ENCODE measurements around the gene GAS2L3.

GRCh38 chr12:100668945-100669536, 95.6 kb downstream of the GAS2L3 start:
- TF ChIP-seq RARB (CRISPR knock-in tag; IDR thresholded peaks at IDR 0.05) = no peak
- peak; percentile 85 for TF ChIP-seq CTCF (IDR thresholded peaks at IDR 0.05)
- no peak for TF ChIP-seq CHD2 (IDR thresholded peaks at IDR 0.05; ENCODE audit: low read length, partially characterized antibody)
- no peak for TF ChIP-seq EP300 (IDR thresholded peaks at IDR 0.05)
- TF ChIP-seq POLR2A (IDR thresholded peaks at IDR 0.05; ENCODE audit: low read length) = no peak
- no peak for TF ChIP-seq RFX5 (IDR thresholded peaks at IDR 0.05)
- TF ChIP-seq, protein P1, sequence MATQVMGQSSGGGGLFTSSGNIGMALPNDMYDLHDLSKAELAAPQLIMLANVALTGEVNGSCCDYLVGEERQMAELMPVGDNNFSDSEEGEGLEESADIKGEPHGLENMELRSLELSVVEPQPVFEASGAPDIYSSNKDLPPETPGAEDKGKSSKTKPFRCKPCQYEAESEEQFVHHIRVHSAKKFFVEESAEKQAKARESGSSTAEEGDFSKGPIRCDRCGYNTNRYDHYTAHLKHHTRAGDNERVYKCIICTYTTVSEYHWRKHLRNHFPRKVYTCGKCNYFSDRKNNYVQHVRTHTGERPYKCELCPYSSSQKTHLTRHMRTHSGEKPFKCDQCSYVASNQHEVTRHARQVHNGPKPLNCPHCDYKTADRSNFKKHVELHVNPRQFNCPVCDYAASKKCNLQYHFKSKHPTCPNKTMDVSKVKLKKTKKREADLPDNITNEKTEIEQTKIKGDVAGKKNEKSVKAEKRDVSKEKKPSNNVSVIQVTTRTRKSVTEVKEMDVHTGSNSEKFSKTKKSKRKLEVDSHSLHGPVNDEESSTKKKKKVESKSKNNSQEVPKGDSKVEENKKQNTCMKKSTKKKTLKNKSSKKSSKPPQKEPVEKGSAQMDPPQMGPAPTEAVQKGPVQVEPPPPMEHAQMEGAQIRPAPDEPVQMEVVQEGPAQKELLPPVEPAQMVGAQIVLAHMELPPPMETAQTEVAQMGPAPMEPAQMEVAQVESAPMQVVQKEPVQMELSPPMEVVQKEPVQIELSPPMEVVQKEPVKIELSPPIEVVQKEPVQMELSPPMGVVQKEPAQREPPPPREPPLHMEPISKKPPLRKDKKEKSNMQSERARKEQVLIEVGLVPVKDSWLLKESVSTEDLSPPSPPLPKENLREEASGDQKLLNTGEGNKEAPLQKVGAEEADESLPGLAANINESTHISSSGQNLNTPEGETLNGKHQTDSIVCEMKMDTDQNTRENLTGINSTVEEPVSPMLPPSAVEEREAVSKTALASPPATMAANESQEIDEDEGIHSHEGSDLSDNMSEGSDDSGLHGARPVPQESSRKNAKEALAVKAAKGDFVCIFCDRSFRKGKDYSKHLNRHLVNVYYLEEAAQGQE (IDR thresholded peaks at IDR 0.05) = no peak
- TF ChIP-seq, protein P2, sequence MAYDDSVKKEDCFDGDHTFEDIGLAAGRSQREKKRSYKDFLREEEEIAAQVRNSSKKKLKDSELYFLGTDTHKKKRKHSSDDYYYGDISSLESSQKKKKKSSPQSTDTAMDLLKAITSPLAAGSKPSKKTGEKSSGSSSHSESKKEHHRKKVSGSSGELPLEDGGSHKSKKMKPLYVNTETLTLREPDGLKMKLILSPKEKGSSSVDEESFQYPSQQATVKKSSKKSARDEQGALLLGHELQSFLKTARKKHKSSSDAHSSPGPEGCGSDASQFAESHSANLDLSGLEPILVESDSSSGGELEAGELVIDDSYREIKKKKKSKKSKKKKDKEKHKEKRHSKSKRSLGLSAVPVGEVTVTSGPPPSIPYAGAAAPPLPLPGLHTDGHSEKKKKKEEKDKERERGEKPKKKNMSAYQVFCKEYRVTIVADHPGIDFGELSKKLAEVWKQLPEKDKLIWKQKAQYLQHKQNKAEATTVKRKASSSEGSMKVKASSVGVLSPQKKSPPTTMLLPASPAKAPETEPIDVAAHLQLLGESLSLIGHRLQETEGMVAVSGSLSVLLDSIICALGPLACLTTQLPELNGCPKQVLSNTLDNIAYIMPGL (CRISPR knock-in tag; IDR thresholded peaks at IDR 0.05; ENCODE audit: borderline replicate concordance) = no peak
- TF ChIP-seq HOXA7 (CRISPR knock-in tag; IDR thresholded peaks at IDR 0.05) = no peak
- no peak for TF ChIP-seq CEBPB (IDR thresholded peaks at IDR 0.05)
- peak; percentile 53 to 69 for TF ChIP-seq RAD21 (conservative IDR thresholded peaks at IDR 0.05 in 1 of 2, IDR thresholded peaks at IDR 0.05 in 1 of 2)
- TF ChIP-seq CBX2 (IDR thresholded peaks at IDR 0.05; ENCODE audit: borderline replicate concordance, low read depth) = no peak
- no peak for TF ChIP-seq MAZ (IDR thresholded peaks at IDR 0.05; ENCODE audit: borderline replicate concordance, low read depth, low read length)
